Measurements from ENCODE around the gene MOK. TPM values are rescaled to one million over a fixed set of nuclear protein-coding genes. Genes with fewer than 3 reads are reported as not detected.

MOK gene
- total RNA-seq, 1 donor from 2014 or later: 38.7 TPM

- Mint-ChIP-seq H3K27me3 (no peaks in the 10 kb centered on the region), H3K4me3 (ENCODE audit: low read depth) (no peak overlapping the region), H3K4me1 (ENCODE audit: low read depth) (no peaks in the 10 kb centered on the region), H3K9me3 (ENCODE audit: low read depth) (no peaks in the 10 kb centered on the region), H3K27ac (no peak overlapping the region), H3K36me3 (ENCODE audit: insufficient read depth) (peaks cover 5% of the 10 kb centered on the region)
- no peak for TF ChIP-seq CTCF (IDR thresholded peaks at IDR 0.05; ENCODE audit: unreplicated experiment)
- no peak for DNase-seq (ENCODE audit: low spot score, unreplicated experiment)
These were observed 72.7 kb downstream of the MOK start for GRCh38 chr14:102232348-102232625.

GRCh38 chr14:102231476-102232347 is 73.3 kb downstream of the MOK start:
- no peak for TF ChIP-seq CTCF (IDR thresholded peaks at IDR 0.05; ENCODE audit: unreplicated experiment)
- no peaks in the 10 kb centered on the region for H3K27me3 Mint-ChIP-seq
- no peaks in the 10 kb centered on the region for H3K4me1 Mint-ChIP-seq (ENCODE audit: low read depth)
- H3K27ac Mint-ChIP-seq: no peak overlapping the region
- H3K36me3 Mint-ChIP-seq (ENCODE audit: insufficient read depth): peaks cover 5% of the 10 kb centered on the region
- no peak for DNase-seq (ENCODE audit: low spot score, unreplicated experiment)
- no peaks in the 10 kb centered on the region for H3K9me3 Mint-ChIP-seq (ENCODE audit: low read depth)
- no peak overlapping the region for H3K4me3 Mint-ChIP-seq (ENCODE audit: low read depth)

DNA sequence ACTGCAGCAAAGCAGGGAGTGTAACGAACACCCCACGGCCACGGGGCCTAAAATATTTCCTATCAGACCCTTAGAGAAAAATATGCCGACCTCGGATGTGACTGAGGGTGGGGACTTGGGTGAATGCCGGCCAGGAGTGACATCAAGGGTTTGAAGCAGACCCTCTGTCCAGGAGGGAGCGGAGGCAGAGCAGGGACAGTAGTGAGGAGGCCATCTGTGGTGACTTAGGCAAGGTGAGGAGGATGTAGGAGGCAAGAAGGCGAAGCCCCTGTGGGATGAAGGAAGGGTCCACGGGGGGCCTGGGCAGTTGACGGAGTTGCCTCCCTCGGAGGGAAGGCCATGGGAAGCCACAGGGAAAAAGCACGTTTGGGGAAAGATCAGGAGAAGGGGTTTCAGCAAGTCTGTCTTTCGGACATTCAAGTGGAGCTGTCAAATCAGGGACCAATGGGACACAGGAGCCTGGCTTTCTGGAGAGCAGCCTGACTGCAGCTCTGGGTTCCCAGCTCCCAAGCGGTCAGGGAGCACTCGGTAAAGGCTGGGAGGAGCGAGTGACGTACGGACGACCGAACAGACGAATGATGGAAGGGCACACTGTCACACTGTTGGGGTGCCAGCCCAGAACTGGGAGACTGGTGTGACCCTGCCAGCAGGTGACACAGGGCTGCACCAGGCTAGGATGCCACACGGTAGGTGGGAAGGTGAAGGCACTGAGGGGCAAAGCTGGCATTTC is 74.3 kb downstream of the MOK start:
- TF ChIP-seq CTCF (IDR thresholded peaks at IDR 0.05; ENCODE audit: unreplicated experiment): no peak
- Mint-ChIP-seq H3K36me3 (ENCODE audit: insufficient read depth) (peaks cover 5% of the 10 kb centered on the region), H3K4me1 (ENCODE audit: low read depth) (no peaks in the 10 kb centered on the region), H3K27ac (no peak overlapping the region), H3K4me3 (ENCODE audit: low read depth) (no peak overlapping the region), H3K27me3 (no peaks in the 10 kb centered on the region), H3K9me3 (ENCODE audit: low read depth) (no peaks in the 10 kb centered on the region)
- no peak for DNase-seq (ENCODE audit: low spot score, unreplicated experiment)

- Mint-ChIP-seq H3K36me3 (ENCODE audit: insufficient read depth) (peaks cover 7% of the 10 kb centered on the region), H3K27ac (no peak overlapping the region), H3K27me3 (no peaks in the 10 kb centered on the region), H3K4me3 (ENCODE audit: low read depth) (no peak overlapping the region), H3K4me1 (ENCODE audit: low read depth) (no peaks in the 10 kb centered on the region), H3K9me3 (ENCODE audit: low read depth) (no peaks in the 10 kb centered on the region)
- no peak for TF ChIP-seq CTCF (IDR thresholded peaks at IDR 0.05; ENCODE audit: unreplicated experiment)
- DNase-seq (ENCODE audit: low spot score, unreplicated experiment): no peak
These were observed 75.2 kb downstream of the MOK start for GRCh38 chr14:102229739-102230092.

GRCh38 chr14:102229071-102229738 is 75.8 kb downstream of the MOK start:
- Mint-ChIP-seq H3K36me3 (ENCODE audit: insufficient read depth) (peaks cover 10% of the 10 kb centered on the region), H3K4me3 (ENCODE audit: low read depth) (no peak overlapping the region), H3K9me3 (ENCODE audit: low read depth) (no peaks in the 10 kb centered on the region), H3K27ac (no peak overlapping the region), H3K27me3 (no peaks in the 10 kb centered on the region), H3K4me1 (ENCODE audit: low read depth) (no peaks in the 10 kb centered on the region)
- DNase-seq (ENCODE audit: low spot score, unreplicated experiment): no peak
- no peak for TF ChIP-seq CTCF (IDR thresholded peaks at IDR 0.05; ENCODE audit: unreplicated experiment)

Measured in progenitor cell of endocrine pancreas (in vitro differentiated cells).